Prostate gland (tissue), 2 donors: Measurements from ENCODE around the gene AMPH. TPM values are rescaled to one million over a fixed set of nuclear protein-coding genes. Genes with fewer than 3 reads are reported as not detected.

Source experiments
- DNase-seq: peaks from one replicate; pipeline ENCODE4 v3.0.0-alpha.2; 2019; ENCODE audit warnings: low spot score
- H3K27ac ChIP-seq, 2 donors: fragments of 200-600 bp; sonication (generic); 2 replicates each; pipeline ENCODE4 v1.5.1; 2017 to 2019
- H3K27me3 ChIP-seq: fragments of 200-600 bp; sonication (generic); replicated peaks from 2 replicates; pipeline ENCODE4 v1.5.1; 2019; ENCODE audit not compliant: insufficient read depth
- H3K36me3 ChIP-seq, 2 donors: fragments of 200-600 bp; sonication (generic); 1 replicate in 1 of 2; 2 replicates in 1 of 2; pipeline versions ENCODE4 v1.5.1 to v1.8.1; 2017 to 2019
- H3K4me1 ChIP-seq: fragments of 200-600 bp; sonication (generic); replicated peaks from 2 replicates; pipeline ENCODE4 v1.5.1; 2019
- H3K4me3 ChIP-seq, 2 donors: fragments of 200-600 bp; sonication (generic); 2 replicates each; pipeline ENCODE4 v1.5.1; 2017 to 2019
- H3K9me3 ChIP-seq: fragments of 200-600 bp; sonication (generic); 2 replicates; pipeline ENCODE4 v1.5.1; 2017
- POLR2A ChIP-seq: fragments of 450-650 bp; IDR thresholded peaks from one replicate; pipeline ENCODE4 v1.6.1; 2016; ENCODE audit warnings: antibody characterized with exemption, mild to moderate bottlenecking
- POLR2AphosphoS5 ChIP-seq: sonication (generic); formaldehyde crosslinking; IDR thresholded peaks from one replicate; pipeline ENCODE4 v1.6.1; 2017; ENCODE audit warnings: antibody characterized with exemption
- WGBS: methylation state at CpG from one replicate; pipeline ENCODE4 v1.1.5; 2018; 5-methylcytosine and 5-hydroxymethylcytosine counted together
- intact Hi-C: fragments of 100-400 bp; cut with DNase I; formaldehyde crosslinking; loops from one replicate; pipeline ENCODE4 v1.14.2; 2022
- total RNA-seq, 2 donors: library from RNA; depleted of rRNA; stranded (reverse); fragments of >200 nt; gene quantifications; one replicate each; pipeline ENCODE4 v1.1.0, GENCODE V29; 2016
- TF ChIP-seq, protein P1 (sequence below), 4 experiments: fragments of 200-600 bp in 2 of 4; fragments of 450-650 bp in 2 of 4; sonication (generic) in 2 of 4; IDR thresholded peaks; 1 replicate in 3 of 4; 2 replicates in 1 of 4; pipeline ENCODE4 v1.5.1; 2016 to 2019; ENCODE audit warnings: antibody characterized with exemption in 4 of 4, mild to moderate bottlenecking in 2 of 4, moderate library complexity in 2 of 4

The AMPH gene
- total RNA-seq, 2 donors from 2014 or later, result 5.9 TPM; not detected in 1

DNA sequence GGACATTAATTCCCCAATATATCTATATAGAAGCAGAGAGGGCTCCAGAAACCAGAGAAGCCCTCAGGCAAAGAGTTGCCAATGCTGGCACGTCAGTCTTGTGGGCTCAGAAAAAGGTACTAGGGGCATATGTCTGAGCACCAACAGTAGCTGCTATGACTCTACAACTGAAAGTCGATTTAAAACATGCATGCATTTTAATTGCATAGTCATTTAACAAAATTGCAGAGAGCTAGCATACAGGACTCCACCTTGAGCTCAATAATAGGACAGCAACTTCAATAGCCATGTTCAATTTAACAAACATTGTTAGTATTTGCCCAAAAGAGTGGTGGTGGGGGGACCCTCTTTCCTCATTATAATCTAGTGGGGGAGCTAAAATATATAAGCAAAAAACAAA lies 126.5 kb downstream of the AMPH start:
- WGBS, result 64% methylated on average over 2 of the region's 2 CpGs
- H3K27me3 ChIP-seq, result no peaks in the 10 kb centered on the region
- no peak overlapping the region for H3K4me3 ChIP-seq
- no peaks in the 10 kb centered on the region for H3K9me3 ChIP-seq
- TF ChIP-seq POLR2A (no peak), POLR2AphosphoS5 (no peak)
- TF ChIP-seq, protein P1, sequence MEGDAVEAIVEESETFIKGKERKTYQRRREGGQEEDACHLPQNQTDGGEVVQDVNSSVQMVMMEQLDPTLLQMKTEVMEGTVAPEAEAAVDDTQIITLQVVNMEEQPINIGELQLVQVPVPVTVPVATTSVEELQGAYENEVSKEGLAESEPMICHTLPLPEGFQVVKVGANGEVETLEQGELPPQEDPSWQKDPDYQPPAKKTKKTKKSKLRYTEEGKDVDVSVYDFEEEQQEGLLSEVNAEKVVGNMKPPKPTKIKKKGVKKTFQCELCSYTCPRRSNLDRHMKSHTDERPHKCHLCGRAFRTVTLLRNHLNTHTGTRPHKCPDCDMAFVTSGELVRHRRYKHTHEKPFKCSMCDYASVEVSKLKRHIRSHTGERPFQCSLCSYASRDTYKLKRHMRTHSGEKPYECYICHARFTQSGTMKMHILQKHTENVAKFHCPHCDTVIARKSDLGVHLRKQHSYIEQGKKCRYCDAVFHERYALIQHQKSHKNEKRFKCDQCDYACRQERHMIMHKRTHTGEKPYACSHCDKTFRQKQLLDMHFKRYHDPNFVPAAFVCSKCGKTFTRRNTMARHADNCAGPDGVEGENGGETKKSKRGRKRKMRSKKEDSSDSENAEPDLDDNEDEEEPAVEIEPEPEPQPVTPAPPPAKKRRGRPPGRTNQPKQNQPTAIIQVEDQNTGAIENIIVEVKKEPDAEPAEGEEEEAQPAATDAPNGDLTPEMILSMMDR (IDR thresholded peaks at IDR 0.05), result no peak
- no peaks in the 10 kb centered on the region for H3K4me1 ChIP-seq
- intact Hi-C loops, result no loop called here
- H3K27ac ChIP-seq, result no peak overlapping the region
- H3K36me3 ChIP-seq, result no peaks in the 10 kb centered on the region
- no peak for DNase-seq

DNA sequence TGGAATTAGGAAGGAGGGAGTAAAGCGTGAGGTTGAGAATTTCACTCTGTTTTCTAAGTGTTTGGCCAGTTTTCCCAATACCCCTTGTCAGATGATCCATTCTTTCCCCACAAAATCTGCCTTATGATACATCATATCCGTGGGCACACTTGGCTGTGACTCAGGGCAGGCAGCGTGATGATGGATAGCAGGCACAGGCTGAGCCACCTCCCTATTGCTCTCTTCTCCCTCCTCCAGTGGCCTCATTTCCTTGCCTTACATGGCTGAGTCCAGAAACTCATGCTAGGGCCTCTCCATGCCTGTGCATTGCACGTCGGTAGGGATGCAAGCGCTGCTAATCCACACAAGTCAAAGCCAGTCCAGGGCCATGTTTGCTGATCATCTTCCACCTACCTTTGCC lies 128.3 kb downstream of the AMPH start:
- Histone ChIP-seq H3K4me3 (no peak overlapping the region), H3K27me3 (no peaks in the 10 kb centered on the region), H3K4me1 (no peaks in the 10 kb centered on the region), H3K27ac (no peak overlapping the region), H3K9me3 (no peaks in the 10 kb centered on the region), H3K36me3 (no peaks in the 10 kb centered on the region)
- TF ChIP-seq, protein P1 (IDR thresholded peaks at IDR 0.05), result no peak
- TF ChIP-seq POLR2A, result no peak
- no peak for TF ChIP-seq POLR2AphosphoS5
- intact Hi-C loops, result no loop called here
- WGBS, result 87% methylated on average over 6 of the region's 6 CpGs
- DNase-seq, result no peak

DNA sequence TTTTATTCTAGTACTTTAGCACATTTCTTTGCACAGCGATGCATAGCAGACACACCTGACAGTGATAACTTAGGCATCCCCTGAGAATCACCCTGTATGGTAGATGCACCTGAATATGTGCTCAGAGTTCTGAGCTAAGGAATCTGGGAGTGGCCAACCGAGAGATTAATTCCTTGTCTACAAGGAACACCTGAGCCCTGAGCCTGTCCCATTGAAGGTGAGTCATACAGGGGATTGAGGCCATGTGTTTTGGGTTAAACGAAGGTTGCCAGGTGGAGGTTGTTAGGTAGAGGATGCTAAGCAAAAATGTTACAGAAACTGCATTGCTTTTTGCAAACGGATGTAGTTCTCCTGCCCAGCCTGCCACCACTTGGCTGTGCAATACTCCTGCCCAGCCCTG lies 128.9 kb downstream of the AMPH start:
- TF ChIP-seq POLR2A (no peak), POLR2AphosphoS5 (no peak)
- TF ChIP-seq, protein P1 (IDR thresholded peaks at IDR 0.05), result no peak
- Histone ChIP-seq H3K9me3 (no peaks in the 10 kb centered on the region), H3K4me3 (no peak overlapping the region), H3K4me1 (no peaks in the 10 kb centered on the region), H3K27ac (no peak overlapping the region), H3K36me3 (no peaks in the 10 kb centered on the region), H3K27me3 (no peaks in the 10 kb centered on the region)
- intact Hi-C loops, result no loop called here
- WGBS, result 53% methylated on average over 4 of the region's 4 CpGs
- no peak for DNase-seq

DNA sequence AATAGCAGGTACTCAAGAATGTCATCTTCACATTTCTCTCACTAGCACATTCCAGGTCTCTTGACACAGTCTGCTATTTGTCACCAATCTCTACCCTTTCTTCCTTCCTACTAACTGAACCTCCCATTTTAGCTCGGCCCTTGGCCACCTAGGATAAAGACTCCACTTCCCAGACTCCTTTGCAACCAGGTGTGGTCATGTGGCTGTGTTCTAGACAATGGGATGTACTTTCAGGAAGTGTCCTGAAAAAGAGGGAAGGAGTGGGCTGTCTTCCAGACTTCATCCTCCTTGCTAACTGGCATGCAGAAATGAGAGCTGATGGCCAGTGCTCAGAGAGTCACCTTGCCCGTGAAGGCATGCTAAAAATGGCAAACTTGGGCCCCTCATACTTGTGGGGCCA lies 139.2 kb downstream of the AMPH start:
- TF ChIP-seq POLR2AphosphoS5 (no peak), POLR2A (no peak)
- TF ChIP-seq, protein P1 (IDR thresholded peaks at IDR 0.05), result no peak
- Histone ChIP-seq H3K27me3 (no peaks in the 10 kb centered on the region), H3K27ac (no peak overlapping the region), H3K4me3 (no peak overlapping the region), H3K9me3 (no peaks in the 10 kb centered on the region), H3K4me1 (no peaks in the 10 kb centered on the region), H3K36me3 (no peaks in the 10 kb centered on the region)
- 89% methylated on average over 2 of the region's 2 CpGs for WGBS
- DNase-seq, result no peak
- intact Hi-C loops, result no loop called here

DNA sequence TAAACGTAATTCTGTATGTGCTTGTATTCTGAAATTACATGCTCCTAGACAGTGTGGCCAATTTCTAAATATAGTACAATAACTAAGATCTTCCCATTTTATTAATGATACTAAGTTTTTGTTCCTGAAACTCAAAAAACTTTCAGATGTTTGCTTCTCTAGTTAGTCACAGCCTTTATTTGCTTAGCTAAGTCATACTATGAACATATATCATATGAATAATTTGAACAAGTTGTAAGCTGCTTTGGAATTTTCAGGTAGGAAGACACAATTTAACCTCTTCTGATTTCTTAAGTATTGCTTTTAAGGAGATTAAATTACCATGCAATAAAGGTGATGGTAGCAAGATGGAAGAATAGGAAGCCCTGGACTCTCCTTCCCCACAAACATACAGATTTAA lies 148.7 kb downstream of the AMPH start:
- no peak for DNase-seq
- TF ChIP-seq POLR2AphosphoS5 (no peak), POLR2A (no peak)
- TF ChIP-seq, protein P1 (IDR thresholded peaks at IDR 0.05), result no peak
- no peak overlapping the region for H3K4me3 ChIP-seq
- no peaks in the 10 kb centered on the region for H3K27me3 ChIP-seq
- no peaks in the 10 kb centered on the region for H3K4me1 ChIP-seq
- intact Hi-C loops, result no loop called here
- H3K9me3 ChIP-seq, result no peaks in the 10 kb centered on the region
- WGBS, result 90% methylated on average over 1 of the region's 1 CpG
- no peaks in the 10 kb centered on the region for H3K36me3 ChIP-seq
- no peak overlapping the region for H3K27ac ChIP-seq
